HUES64 (cell line): ENCODE measurements around the gene BTBD9.

Source experiments
- H3K27ac ChIP-seq: 2 replicates; pipeline ENCODE4 v1.7.0; 2013; ENCODE audit warnings: low read depth, low read length, inconsistent platforms
- H3K27me3 ChIP-seq: 2 replicates; pipeline ENCODE4 v1.6.1; 2013; ENCODE audit warnings: mild to moderate bottlenecking, low read length; ENCODE audit not compliant: insufficient read depth
- H3K36me3 ChIP-seq: 2 replicates; pipeline ENCODE4 v1.6.1; 2013; ENCODE audit warnings: mild to moderate bottlenecking, low read length; ENCODE audit not compliant: insufficient read depth
- H3K4me1 ChIP-seq: 2 replicates; pipeline ENCODE4 v1.6.1; 2013; ENCODE audit warnings: mild to moderate bottlenecking, low read length, moderate library complexity; ENCODE audit not compliant: insufficient read depth
- H3K4me3 ChIP-seq: 2 replicates; pipeline ENCODE4 v1.5.1; 2013; ENCODE audit warnings: mild to moderate bottlenecking, low read length, moderate library complexity
- H3K9ac ChIP-seq: 2 replicates; pipeline ENCODE4 v1.6.1; 2013; ENCODE audit warnings: mild to moderate bottlenecking, low read depth, low read length
- H3K9me3 ChIP-seq: 2 replicates; pipeline ENCODE4 v1.6.1; 2013; ENCODE audit warnings: low read depth, low read length; ENCODE audit not compliant: insufficient read depth
- whole genome bisulfite sequencing: fragments of 150-250, 120-280 bp; methylation state at CpG from one replicate; pipeline ENCODE4 v1.1.7; 2013; ENCODE audit warnings: missing lambda C conversion rate; 5-methylcytosine and 5-hydroxymethylcytosine counted together

Gene BTBD9

GRCh38 chr6:38164671-38165108 lies 475.0 kb downstream of the BTBD9 start:
- no peak overlapping the region for H3K9ac ChIP-seq
- H3K4me1 ChIP-seq, result 0 out of 2 replicates have a peak, but pooled peaks cover 3% of the 10 kb centered on the region
- H3K9me3 ChIP-seq, result no peaks in the 10 kb centered on the region
- WGBS, result 95% methylated on average over 14 of the region's 14 CpGs
- no peak overlapping the region for H3K27ac ChIP-seq
- H3K36me3 ChIP-seq, result no peaks in the 10 kb centered on the region
- no peak overlapping the region for H3K4me3 ChIP-seq
- H3K27me3 ChIP-seq, result no peaks in the 10 kb centered on the region

GRCh38 chr6:38164131-38164481 lies 475.6 kb downstream of the BTBD9 start:
- H3K4me3 ChIP-seq, result no peak overlapping the region
- 94% methylated on average over 4 of the region's 6 CpGs for WGBS
- H3K27ac ChIP-seq, result no peak overlapping the region
- no peak overlapping the region for H3K9ac ChIP-seq
- H3K9me3 ChIP-seq, result no peaks in the 10 kb centered on the region
- H3K4me1 ChIP-seq, result 0 out of 2 replicates have a peak, but pooled peaks cover 3% of the 10 kb centered on the region
- no peaks in the 10 kb centered on the region for H3K27me3 ChIP-seq
- no peaks in the 10 kb centered on the region for H3K36me3 ChIP-seq

DNA sequence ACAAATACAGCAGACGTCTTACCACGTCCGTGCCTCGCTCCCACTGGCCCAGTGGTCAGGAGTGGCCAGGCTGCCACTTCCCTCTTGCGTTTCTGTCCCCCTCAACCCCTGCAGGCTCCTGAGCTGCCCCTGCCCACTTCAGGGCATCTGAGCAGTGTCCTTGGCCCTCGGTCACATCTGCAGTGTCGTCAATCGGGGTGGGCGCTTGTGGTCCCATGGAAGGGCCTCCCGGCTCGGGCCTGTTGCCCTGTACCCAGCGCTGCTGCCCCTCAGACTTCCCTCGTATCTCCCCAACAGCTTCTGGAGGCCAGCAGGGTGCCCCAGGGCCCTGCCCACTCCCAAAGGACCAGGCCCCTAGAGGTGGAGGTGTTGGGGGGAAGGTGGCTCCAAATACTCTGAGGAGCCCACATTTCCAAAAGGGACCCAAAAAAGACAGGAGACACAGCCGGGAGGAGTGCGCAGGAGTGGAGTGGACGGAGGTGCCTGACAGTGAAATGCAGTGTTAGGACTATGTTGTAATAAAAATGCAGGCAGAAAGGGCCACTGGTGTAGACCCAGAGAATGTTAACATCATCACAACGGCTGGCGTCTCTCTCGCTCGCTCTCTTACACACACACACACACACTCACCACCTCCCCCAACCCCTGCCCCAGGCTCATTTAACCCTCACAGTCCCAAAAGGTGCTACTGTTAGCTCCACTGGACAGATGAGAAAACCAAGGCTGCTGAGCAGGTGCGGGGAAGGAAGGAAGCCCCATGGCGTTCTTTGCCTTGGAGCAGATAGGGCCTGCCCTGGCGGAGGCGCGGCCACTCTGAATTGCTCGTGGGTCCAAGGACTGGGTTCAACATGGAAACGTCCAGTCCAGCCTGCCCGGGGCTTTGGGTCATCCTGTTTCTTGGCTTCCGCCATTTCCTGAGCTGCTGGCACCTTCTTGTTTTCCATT lies 476.3 kb downstream of the BTBD9 start:
- Histone ChIP-seq H3K9me3 (no peaks in the 10 kb centered on the region), H3K27me3 (no peaks in the 10 kb centered on the region), H3K4me3 (no peak overlapping the region), H3K27ac (no peak overlapping the region), H3K36me3 (no peaks in the 10 kb centered on the region), H3K9ac (no peak overlapping the region), H3K4me1 (0 out of 2 replicates have a peak, but pooled peaks cover 3% of the 10 kb centered on the region)
- 92% methylated on average over 29 of the region's 29 CpGs for WGBS

GRCh38 chr6:38162493-38163185 lies 477.1 kb downstream of the BTBD9 start:
- no peaks in the 10 kb centered on the region for H3K36me3 ChIP-seq
- no peaks in the 10 kb centered on the region for H3K27me3 ChIP-seq
- H3K9me3 ChIP-seq, result no peaks in the 10 kb centered on the region
- no peak overlapping the region for H3K27ac ChIP-seq
- WGBS, result 97% methylated on average over 17 of the region's 17 CpGs
- 0 out of 2 replicates have a peak, but pooled peaks cover 3% of the 10 kb centered on the region for H3K4me1 ChIP-seq
- H3K9ac ChIP-seq, result no peak overlapping the region
- no peak overlapping the region for H3K4me3 ChIP-seq

GRCh38 chr6:38161754-38162492 lies 477.8 kb downstream of the BTBD9 start:
- H3K9me3 ChIP-seq, result no peaks in the 10 kb centered on the region
- H3K36me3 ChIP-seq, result no peaks in the 10 kb centered on the region
- no peak overlapping the region for H3K27ac ChIP-seq
- no peaks in the 10 kb centered on the region for H3K4me1 ChIP-seq
- H3K9ac ChIP-seq, result no peak overlapping the region
- H3K27me3 ChIP-seq, result no peaks in the 10 kb centered on the region
- no peak overlapping the region for H3K4me3 ChIP-seq
- 92% methylated on average over 15 of the region's 15 CpGs for WGBS

DNA sequence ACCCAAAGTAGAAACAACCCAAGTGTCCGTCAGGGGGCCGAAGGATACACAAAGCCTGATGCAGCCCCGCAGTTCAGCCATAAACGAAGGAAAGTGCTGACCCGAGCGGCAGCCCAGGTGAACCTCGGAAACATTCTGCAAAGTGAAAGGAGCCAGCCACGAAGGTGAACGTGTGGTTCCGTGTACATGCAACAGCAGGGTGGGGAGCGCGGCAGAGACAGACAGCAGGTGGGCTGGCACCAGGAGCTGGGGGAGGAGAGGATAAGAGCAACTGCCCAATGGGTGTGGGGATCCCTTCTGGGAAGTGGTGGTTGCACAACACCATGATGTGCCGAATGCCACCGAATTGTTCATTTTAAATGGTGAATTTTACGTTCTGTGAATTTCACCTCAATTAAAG lies 478.4 kb downstream of the BTBD9 start:
- no peaks in the 10 kb centered on the region for H3K4me1 ChIP-seq
- no peaks in the 10 kb centered on the region for H3K36me3 ChIP-seq
- H3K4me3 ChIP-seq, result no peak overlapping the region
- 94% methylated on average over 15 of the region's 15 CpGs for WGBS
- H3K9me3 ChIP-seq, result no peaks in the 10 kb centered on the region
- H3K27me3 ChIP-seq, result no peaks in the 10 kb centered on the region
- H3K27ac ChIP-seq, result no peak overlapping the region
- no peak overlapping the region for H3K9ac ChIP-seq

- Histone ChIP-seq H3K27me3 (no peaks in the 10 kb centered on the region), H3K27ac (no peak overlapping the region), H3K36me3 (no peaks in the 10 kb centered on the region), H3K4me1 (no peaks in the 10 kb centered on the region), H3K9ac (no peak overlapping the region), H3K9me3 (no peaks in the 10 kb centered on the region), H3K4me3 (no peak overlapping the region)
- WGBS, result 97% methylated on average over 25 of the region's 25 CpGs
These were observed 478.9 kb downstream of the BTBD9 start for GRCh38 chr6:38160831-38161230.

DNA sequence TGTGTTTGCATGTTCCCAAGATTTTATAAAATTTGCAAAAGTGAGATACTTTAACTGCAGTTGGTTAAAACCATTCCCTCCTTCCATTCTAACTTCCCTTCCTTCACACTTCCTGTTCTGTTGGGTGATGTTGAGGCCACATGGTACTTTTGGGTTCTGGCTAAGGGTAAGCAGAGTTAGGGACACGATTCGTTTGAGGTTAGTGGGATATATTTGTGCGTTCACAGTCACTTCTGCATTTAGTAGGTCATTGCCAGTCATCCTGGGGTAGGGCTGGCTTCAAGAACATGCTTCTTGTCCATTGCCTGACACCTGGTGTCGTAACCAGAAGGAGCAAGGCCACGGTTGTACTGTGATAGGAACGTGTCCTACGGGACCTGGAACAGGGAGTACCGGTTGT lies 480.1 kb downstream of the BTBD9 start:
- Histone ChIP-seq H3K27ac (no peak overlapping the region), H3K36me3 (no peaks in the 10 kb centered on the region), H3K27me3 (no peaks in the 10 kb centered on the region), H3K4me3 (no peak overlapping the region), H3K9me3 (no peaks in the 10 kb centered on the region), H3K4me1 (no peaks in the 10 kb centered on the region), H3K9ac (no peak overlapping the region)
- WGBS, result 97% methylated on average over 8 of the region's 8 CpGs

DNA sequence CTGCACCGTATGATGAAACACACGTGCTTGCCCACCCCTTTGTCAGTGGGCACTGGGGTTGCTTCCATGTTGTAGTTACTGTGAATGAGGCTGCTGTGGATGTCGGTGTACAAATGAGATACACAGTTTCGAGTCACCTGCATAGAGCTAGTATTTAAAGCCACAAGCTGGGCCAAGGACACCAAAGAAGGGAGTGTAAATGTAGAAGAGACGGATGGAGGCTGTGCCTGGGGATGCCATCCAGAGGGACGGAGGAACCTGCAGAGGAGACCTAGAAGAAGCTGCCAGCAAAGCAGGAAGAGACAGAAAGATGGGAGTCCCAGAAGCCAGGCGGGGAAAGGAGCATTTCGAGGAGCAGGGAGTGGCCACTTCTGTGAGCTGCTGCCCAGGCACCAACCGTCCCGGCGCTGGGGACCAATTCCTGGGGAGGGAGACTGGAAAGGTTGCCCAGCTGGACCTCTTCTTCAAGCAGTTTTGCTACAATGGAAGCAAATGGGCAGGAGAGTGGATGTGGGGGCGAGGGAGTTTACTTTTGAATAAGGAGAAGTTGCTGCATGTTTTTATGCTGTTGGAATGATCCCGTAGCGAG lies 480.9 kb downstream of the BTBD9 start:
- Histone ChIP-seq H3K27me3 (no peaks in the 10 kb centered on the region), H3K9ac (no peak overlapping the region), H3K36me3 (no peaks in the 10 kb centered on the region), H3K4me3 (no peak overlapping the region), H3K9me3 (no peaks in the 10 kb centered on the region), H3K4me1 (no peaks in the 10 kb centered on the region), H3K27ac (no peak overlapping the region)
- WGBS, result 91% methylated on average over 14 of the region's 14 CpGs

GRCh38 chr6:38157905-38158304 lies 481.8 kb downstream of the BTBD9 start:
- WGBS, result 95% methylated on average over 11 of the region's 11 CpGs
- H3K27me3 ChIP-seq, result no peaks in the 10 kb centered on the region
- no peaks in the 10 kb centered on the region for H3K9me3 ChIP-seq
- H3K4me3 ChIP-seq, result no peak overlapping the region
- H3K4me1 ChIP-seq, result no peaks in the 10 kb centered on the region
- H3K9ac ChIP-seq, result no peak overlapping the region
- no peak overlapping the region for H3K27ac ChIP-seq
- no peaks in the 10 kb centered on the region for H3K36me3 ChIP-seq
